ENCODE results near the gene MRPL43.

DNA sequence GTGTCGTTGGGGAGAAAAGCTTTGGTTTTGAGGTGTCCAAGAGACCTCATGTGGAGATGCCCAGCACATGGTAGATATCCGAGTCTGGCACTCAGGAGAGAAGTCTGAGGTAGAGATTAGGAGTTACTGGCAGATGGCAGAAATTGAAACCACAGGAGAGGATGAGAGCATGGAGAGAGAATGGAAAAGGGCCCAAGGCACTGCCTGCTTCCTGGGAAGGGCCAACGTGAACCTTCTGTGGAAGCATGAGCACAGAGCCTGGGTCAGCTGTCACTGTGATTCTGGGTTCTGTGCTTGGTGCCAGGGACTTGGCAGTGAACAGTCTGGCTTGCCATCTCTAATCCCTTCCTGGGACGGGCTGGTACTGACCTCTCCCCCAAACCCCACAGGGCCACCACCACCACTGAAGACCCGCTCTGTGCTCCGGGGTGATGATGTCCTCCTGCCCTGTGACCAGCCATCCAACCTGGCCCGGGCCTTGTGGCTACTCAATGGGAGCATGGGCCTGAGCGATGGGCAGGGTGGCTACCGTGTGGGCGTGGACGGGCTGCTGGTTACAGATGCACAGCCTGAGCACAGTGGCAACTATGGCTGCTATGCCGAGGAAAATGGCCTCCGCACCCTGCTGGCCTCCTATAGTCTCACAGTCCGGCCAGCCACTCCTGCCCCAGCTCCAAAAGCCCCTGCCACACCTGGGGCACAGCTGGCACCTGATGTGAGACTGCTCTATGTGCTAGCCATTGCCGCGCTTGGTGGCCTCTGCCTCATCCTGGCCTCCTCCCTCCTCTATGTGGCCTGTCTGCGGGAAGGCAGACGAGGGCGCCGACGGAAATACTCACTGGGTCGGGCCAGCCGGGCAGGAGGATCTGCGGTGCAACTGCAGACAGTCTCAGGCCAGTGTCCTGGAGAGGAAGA is 4.1 kb downstream of the MRPL43 start:
- TF ChIP-seq CTCF (IDR thresholded peaks at IDR 0.05) (no peak), POLR2A (IDR thresholded peaks at IDR 0.05) (no peak), POLR2AphosphoS5 (IDR thresholded peaks at IDR 0.05) (no peak)
